GM12873 (cell line): ENCODE results near the gene KDM2B.

Experiments
- CTCF ChIP-seq: IDR thresholded peaks from 2 replicates; pipeline ENCODE4 v1.5.1; 2012; ENCODE audit warnings: low read depth, mild to moderate bottlenecking, moderate library complexity, low read length, control low read depth; ENCODE audit not compliant: insufficient read depth; ENCODE audit errors: missing control alignments

KDM2B gene

GRCh38 chr12:121511916-121512315 lies 68.9 kb downstream of the KDM2B start:
- no peak for TF ChIP-seq CTCF

DNA sequence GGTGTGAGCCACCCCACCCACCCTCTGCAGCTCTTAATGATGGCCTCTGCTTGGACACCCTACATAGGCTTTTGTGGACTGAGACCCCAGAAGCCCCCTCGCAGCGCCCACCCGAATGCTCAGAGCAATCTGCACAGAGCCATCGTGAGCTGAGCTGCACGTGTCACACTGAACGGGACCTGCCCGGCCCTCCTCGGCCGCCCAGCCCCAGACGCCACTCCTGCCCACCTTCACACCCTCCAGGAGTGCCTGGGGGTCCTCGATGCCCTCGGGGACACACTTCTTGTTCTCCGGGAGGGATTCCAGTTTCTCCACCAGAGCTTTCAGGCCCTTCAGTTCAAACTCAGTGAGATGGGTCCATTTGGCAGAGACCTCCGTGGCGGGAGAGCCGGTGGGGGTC lies 71.5 kb downstream of the KDM2B start:
- no peak for TF ChIP-seq CTCF

GRCh38 chr12:121508533-121508932 lies 72.3 kb downstream of the KDM2B start:
- TF ChIP-seq CTCF = no peak

DNA sequence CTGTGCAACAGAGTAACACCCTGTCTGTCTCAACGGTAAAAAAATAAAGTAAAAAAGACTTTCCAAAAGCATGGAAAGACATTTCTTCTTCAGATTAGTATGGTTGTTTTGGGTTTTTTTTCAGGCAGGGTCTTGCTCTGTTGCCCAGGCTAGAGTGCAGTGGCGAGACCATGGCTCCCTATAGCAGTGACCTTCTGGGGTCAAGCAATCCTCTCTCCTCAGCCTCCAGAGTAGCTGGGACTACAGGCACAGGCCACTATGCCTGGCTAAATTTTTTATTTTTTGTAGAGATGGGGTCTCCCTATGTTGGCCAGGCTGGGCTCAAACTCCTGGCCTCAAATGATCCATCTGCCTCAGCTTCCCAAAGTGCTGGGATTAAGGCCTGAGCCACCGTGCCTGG lies 72.8 kb downstream of the KDM2B start:
- no peak for TF ChIP-seq CTCF

GRCh38 chr12:121507245-121507644 lies 73.6 kb downstream of the KDM2B start:
- TF ChIP-seq CTCF = no peak

GRCh38 chr12:121505513-121505912 lies 75.3 kb downstream of the KDM2B start:
- no peak for TF ChIP-seq CTCF

- no peak for TF ChIP-seq CTCF
Observed at GRCh38 chr12:121504505-121504904, 76.3 kb downstream of the KDM2B start.

- no peak for TF ChIP-seq CTCF
Observed at GRCh38 chr12:121503395-121503794, 77.4 kb downstream of the KDM2B start.
